Neutrophil (primary cell): ENCODE measurements around the gene TSC22D1.
"Not testable (repeated sequence)": the region's sequence is repeated elsewhere in the genome, so short reads cannot be mapped to it uniquely, and the experiment has no call there.

Experiments used
- H3K27ac ChIP-seq: fragments of 200-600 bp; sonication (generic); 2 replicates; pipeline ENCODE4 v1.5.1; 2016; ENCODE audit warnings: mild to moderate bottlenecking, moderate library complexity
- H3K27me3 ChIP-seq: fragments of 200-600 bp; sonication (generic); 2 replicates; pipeline ENCODE4 v1.6.0; 2016; ENCODE audit warnings: mild to moderate bottlenecking
- H3K36me3 ChIP-seq: fragments of 200-600 bp; sonication (generic); 2 replicates; pipeline ENCODE4 v1.5.1; 2017
- H3K4me1 ChIP-seq, 2 experiments: fragments of 200-600 bp in 1 of 2; sonication (generic) in 1 of 2; 1 replicate in 1 of 2; 2 replicates in 1 of 2; pipeline versions ENCODE4 v1.5.1 to v1.6.1; 2013 to 2016; ENCODE audit warnings: low read depth in 1 of 2, low read length in 1 of 2, mild to moderate bottlenecking in 1 of 2, moderate library complexity in 1 of 2; ENCODE audit not compliant: control insufficient read depth in 1 of 2, insufficient read depth in 1 of 2
- H3K4me3 ChIP-seq, 2 experiments: fragments of 200-600 bp in 1 of 2; sonication (generic) in 1 of 2; 1 replicate in 1 of 2; 2 replicates in 1 of 2; pipeline ENCODE4 v1.5.1; 2013 to 2016; ENCODE audit warnings: low read depth in 1 of 2, low read length in 1 of 2, mild to moderate bottlenecking in 1 of 2, moderate library complexity in 1 of 2
- H3K9me3 ChIP-seq: fragments of 200-600 bp; sonication (generic); 2 replicates; pipeline ENCODE4 v1.5.1; 2016
- CTCF ChIP-seq: fragments of 200-600 bp; sonication (generic); IDR thresholded peaks from 2 replicates; pipeline ENCODE4 v1.5.1; 2016; ENCODE audit warnings: antibody characterized with exemption

Gene TSC22D1

DNA sequence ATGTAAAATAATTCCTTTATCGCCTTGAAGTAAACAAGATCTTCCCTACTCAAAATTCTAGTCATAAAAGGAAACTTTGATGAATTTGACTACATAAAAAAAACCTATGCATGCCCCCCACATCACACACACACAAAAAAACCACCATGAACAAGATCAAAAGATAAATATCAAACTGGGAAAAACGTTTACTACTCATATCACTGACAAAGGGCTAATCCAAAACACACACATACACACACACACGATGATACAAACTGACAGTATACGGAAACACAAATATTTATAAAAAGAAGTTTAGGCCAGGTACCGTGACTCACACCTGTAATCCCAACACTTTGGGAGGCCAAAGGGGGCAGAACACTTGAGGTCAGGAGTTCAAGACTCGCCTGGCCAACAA is 61.9 kb downstream of the TSC22D1 start:
- no peak for TF ChIP-seq CTCF
- Histone ChIP-seq H3K4me1 (no peaks in the 10 kb centered on the region), H3K9me3 (no peaks in the 10 kb centered on the region), H3K27ac (no peak overlapping the region), H3K36me3 (no peaks in the 10 kb centered on the region), H3K4me3 (no peak overlapping the region), H3K27me3 (no peaks in the 10 kb centered on the region)

GRCh38 chr13:44509853-44510252 is 66.3 kb downstream of the TSC22D1 start:
- not testable (repeated sequence) for H3K4me1 ChIP-seq, H3K27ac ChIP-seq, H3K36me3 ChIP-seq, H3K27me3 ChIP-seq, H3K9me3 ChIP-seq, H3K4me3 ChIP-seq

DNA sequence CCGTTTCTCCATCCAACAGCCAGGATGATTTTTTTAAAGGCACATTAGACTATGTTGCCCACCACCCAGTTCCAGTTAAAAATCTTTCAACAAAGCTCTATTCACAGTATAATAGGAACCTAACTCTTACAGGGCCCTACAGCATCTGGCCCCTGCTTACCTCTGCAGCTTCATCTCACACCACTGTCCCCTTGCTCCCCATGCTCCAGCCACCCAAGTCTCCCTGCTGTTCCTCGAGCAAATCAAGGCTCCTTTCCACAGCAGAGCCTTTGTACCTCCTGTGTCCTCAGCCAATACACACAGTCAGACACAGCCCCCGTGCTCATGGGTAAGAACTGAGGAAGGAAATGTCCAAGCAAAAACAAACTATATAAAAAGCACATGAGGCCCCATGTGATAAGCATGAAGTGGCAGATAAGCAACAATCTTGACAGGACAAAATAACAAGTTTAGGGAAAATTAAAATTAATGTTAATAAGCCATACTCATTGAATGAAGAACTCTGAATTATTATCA is 67.5 kb downstream of the TSC22D1 start:
- no peaks in the 10 kb centered on the region for H3K27me3 ChIP-seq

DNA sequence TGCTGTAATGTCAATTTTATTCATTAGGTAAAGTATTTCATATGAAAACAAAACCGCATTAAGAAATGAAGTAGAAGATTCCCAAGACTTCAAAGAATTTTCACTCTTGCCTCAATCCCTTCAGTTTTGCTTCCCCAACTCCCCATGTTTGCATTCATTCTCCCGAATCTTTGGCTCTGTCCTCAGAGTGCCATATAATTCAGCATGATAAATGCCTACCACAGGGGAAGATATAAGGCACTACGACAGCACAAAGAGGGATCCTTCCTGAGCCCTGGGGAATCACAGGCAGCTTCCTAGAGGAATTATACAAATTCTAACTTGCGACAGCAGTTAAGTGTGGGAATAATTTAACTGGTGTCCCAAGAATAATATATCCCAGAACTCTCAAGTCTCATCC is 68.5 kb downstream of the TSC22D1 start:
- Histone ChIP-seq H3K4me3 (no peak overlapping the region), H3K4me1 (no peaks in the 10 kb centered on the region), H3K9me3 (no peaks in the 10 kb centered on the region), H3K27me3 (no peaks in the 10 kb centered on the region), H3K36me3 (no peaks in the 10 kb centered on the region), H3K27ac (no peak overlapping the region)
- no peak for TF ChIP-seq CTCF

More for the DNA sequence above, 67.5 kb downstream of the TSC22D1 start:
- Histone ChIP-seq H3K36me3 (no peaks in the 10 kb centered on the region), H3K27ac (no peak overlapping the region), H3K4me1 (no peaks in the 10 kb centered on the region), H3K9me3 (no peaks in the 10 kb centered on the region), H3K4me3 (no peak overlapping the region)
- TF ChIP-seq CTCF: no peak

GRCh38 chr13:44506719-44507118 is 69.4 kb downstream of the TSC22D1 start:
- H3K4me1 ChIP-seq: no peaks in the 10 kb centered on the region

GRCh38 chr13:44506251-44506650 is 69.9 kb downstream of the TSC22D1 start:
- Histone ChIP-seq H3K36me3 (no peaks in the 10 kb centered on the region), H3K27me3 (no peaks in the 10 kb centered on the region), H3K9me3 (no peaks in the 10 kb centered on the region), H3K4me1 (no peaks in the 10 kb centered on the region), H3K4me3 (no peak overlapping the region), H3K27ac (no peak overlapping the region)
- TF ChIP-seq CTCF: no peak

More at GRCh38 chr13:44506719-44507118, 69.4 kb downstream of the TSC22D1 start:
- no peak for TF ChIP-seq CTCF
- Histone ChIP-seq H3K27me3 (no peaks in the 10 kb centered on the region), H3K9me3 (no peaks in the 10 kb centered on the region), H3K4me3 (no peak overlapping the region), H3K36me3 (no peaks in the 10 kb centered on the region), H3K27ac (no peak overlapping the region)
